ENCODE results near the gene C12orf76.

GRCh38 chr12:109999649-109999971 is 48.7 kb downstream of the C12orf76 start:
- TF ChIP-seq CTCF (optimal IDR thresholded peaks at IDR 0.05 in 1 of 3, IDR thresholded peaks at IDR 0.05 in 1 of 3, conservative IDR thresholded peaks at IDR 0.05 in 1 of 3; ENCODE audit: extremely low read depth in 1 of 3, insufficient read depth in 2 of 3, low read length in 3 of 3) (no peak), EZH2 (IDR thresholded peaks at IDR 0.05; ENCODE audit: low read length) (no peak)

All from keratinocyte (primary cell).